IMR-90 (cell line): ENCODE data around the gene LDLRAD3. TPM values are rescaled to one million over a fixed set of nuclear protein-coding genes. Genes with fewer than 3 reads are reported as not detected.
"Not testable (repeated sequence)": the region's sequence is repeated elsewhere in the genome, so short reads cannot be mapped to it uniquely, and the experiment has no call there.

Experiments used
- ATAC-seq: fragments of 200-7000 bp; cut with Tn5 transposase; 2 replicates; pipeline ENCODE4 v1.9.1; 2020; ENCODE audit warnings: low read depth, mild to moderate bottlenecking, moderate library complexity
- BruUV-seq: library from RNA; stranded (reverse); fragments of 400-500 nt; replicated peaks from 2 replicates; lab custom pipeline; 2021; lab: Mats Ljungman, UMichigan
- CTCF ChIA-PET: fragments of 300-600 bp; formaldehyde crosslinking; extraction: SDS; loops from one replicate; lab custom pipeline; 2021; ENCODE audit warnings: antibody characterized with exemption; lab: Yijun Ruan, JAX
- POLR2A ChIA-PET: fragments of 300-600 bp; sonication (Branson Sonifier 250); formaldehyde crosslinking; loops from one replicate; lab custom pipeline; 2022; ENCODE audit warnings: antibody characterized with exemption; ENCODE audit not compliant: unreplicated experiment; lab: Charles Lee
- DNase-seq: peaks from one replicate; pipeline ENCODE4 v3.0.0; 2013
- H2AFZ ChIP-seq: replicated peaks from 2 replicates; pipeline ENCODE3; 2013; ENCODE audit warnings: low read length, mild to moderate bottlenecking; ENCODE audit not compliant: poor library complexity
- H2AK5ac ChIP-seq: 2 replicates; pipeline ENCODE4 v1.6.1; 2013; ENCODE audit warnings: low read depth, low read length, inconsistent platforms
- H2AK9ac ChIP-seq: replicated peaks from 2 replicates; pipeline ENCODE3; 2013; ENCODE audit warnings: mild to moderate bottlenecking, low read depth, low read length, moderate library complexity; ENCODE audit not compliant: poor library complexity
- H2BK120ac ChIP-seq: 2 replicates; pipeline ENCODE4 v1.6.1; 2013; ENCODE audit warnings: low read depth, low read length, inconsistent platforms
- H2BK15ac ChIP-seq: 3 replicates; pipeline ENCODE4 v1.6.1; 2013; ENCODE audit warnings: low read depth, low read length, inconsistent platforms
- H2BK20ac ChIP-seq: 2 replicates; pipeline ENCODE4 v1.6.1; 2013; ENCODE audit warnings: low read depth, mild to moderate bottlenecking, inconsistent platforms, low read length, moderate library complexity
- H2BK5ac ChIP-seq: 2 replicates; pipeline ENCODE4 v1.6.1; 2013; ENCODE audit warnings: mild to moderate bottlenecking, low read depth, low read length, inconsistent platforms; ENCODE audit not compliant: poor library complexity, severe bottlenecking
- H3K14ac ChIP-seq: replicated peaks from 2 replicates; pipeline ENCODE4 v1.6.1; 2013; ENCODE audit warnings: low read depth, low read length, inconsistent platforms
- H3K18ac ChIP-seq: 2 replicates; pipeline ENCODE4 v1.6.1; 2013; ENCODE audit warnings: low read depth, low read length, control low read depth
- H3K23ac ChIP-seq: 2 replicates; pipeline ENCODE4 v1.6.1; 2013; ENCODE audit warnings: low read depth, low read length, inconsistent platforms
- H3K27ac ChIP-seq: 2 replicates; pipeline ENCODE4 v1.5.1; 2013; ENCODE audit warnings: mild to moderate bottlenecking, control low read depth, low read length; ENCODE audit not compliant: insufficient read depth
- H3K27me3 ChIP-seq: 2 replicates; pipeline ENCODE4 v1.6.1; 2013; ENCODE audit warnings: low read length; ENCODE audit not compliant: control insufficient read depth, insufficient read depth
- H3K36me3 ChIP-seq: 2 replicates; pipeline ENCODE4 v1.6.1; 2013; ENCODE audit warnings: low read length, mixed read lengths; ENCODE audit not compliant: control insufficient read depth, insufficient read depth
- H3K4ac ChIP-seq: 2 replicates; pipeline ENCODE4 v1.6.1; 2013; ENCODE audit warnings: low read depth, low read length, inconsistent platforms
- H3K4me1 ChIP-seq: 2 replicates; pipeline ENCODE4 v1.6.1; 2013; ENCODE audit warnings: low read length, mixed read lengths; ENCODE audit not compliant: control insufficient read depth, insufficient read depth
- H3K4me2 ChIP-seq: 2 replicates; pipeline ENCODE4 v1.6.1; 2013; ENCODE audit warnings: low read depth, mild to moderate bottlenecking, control low read depth, low read length, moderate library complexity
- H3K4me3 ChIP-seq: 2 replicates; pipeline ENCODE4 v1.5.1; 2013; ENCODE audit warnings: low read depth, mild to moderate bottlenecking, control low read depth, low read length, moderate library complexity; ENCODE audit not compliant: insufficient read depth
- H3K56ac ChIP-seq: 2 replicates; pipeline ENCODE4 v1.6.1; 2013; ENCODE audit warnings: low read length, inconsistent platforms; ENCODE audit not compliant: insufficient read depth; ENCODE audit errors: extremely low read depth
- H3K79me1 ChIP-seq, 2 experiments: 2 replicates each; pipeline ENCODE4 v1.6.1; 2013; ENCODE audit warnings: low read length in 2 of 2, inconsistent platforms in 1 of 2, low read depth in 1 of 2
- H3K9ac ChIP-seq: 2 replicates; pipeline ENCODE4 v1.6.1; 2013; ENCODE audit warnings: low read depth, low read length, control low read depth
- H3K9me1 ChIP-seq: 2 replicates; pipeline ENCODE4 v1.6.1; 2013; ENCODE audit warnings: low read length, inconsistent platforms; ENCODE audit not compliant: insufficient read depth
- H3K9me3 ChIP-seq: 2 replicates; pipeline ENCODE4 v1.6.1; 2013; ENCODE audit warnings: low read length; ENCODE audit not compliant: control insufficient read depth, insufficient read depth
- H4K20me1 ChIP-seq: 2 replicates; pipeline ENCODE4 v1.6.1; 2013; ENCODE audit warnings: low read length, inconsistent platforms; ENCODE audit not compliant: insufficient read depth
- H4K5ac ChIP-seq: 2 replicates; pipeline ENCODE4 v1.6.1; 2013; ENCODE audit warnings: mild to moderate bottlenecking, low read depth, low read length, control low read depth
- H4K8ac ChIP-seq, 2 experiments: 2 replicates each; pipeline ENCODE4 v1.6.1; 2013; ENCODE audit warnings: low read depth in 2 of 2, low read length in 2 of 2, control low read depth in 1 of 2, inconsistent platforms in 1 of 2
- H4K91ac ChIP-seq: 2 replicates; pipeline ENCODE4 v1.6.1; 2013; ENCODE audit warnings: low read depth, low read length, inconsistent platforms; ENCODE audit not compliant: insufficient read depth
- CEBPB ChIP-seq: IDR thresholded peaks from 2 replicates; pipeline ENCODE4 v1.6.1; 2012; ENCODE audit warnings: low read depth, low read length, improper control_type of control experiment
- CTCF ChIP-seq: conservative IDR thresholded peaks from 2 replicates; pipeline ENCODE4 v1.5.1; 2012; ENCODE audit warnings: mild to moderate bottlenecking, low read depth, low read length, improper control_type of control experiment
- SMC3 ChIP-seq: fragments of 150-350 bp; IDR thresholded peaks from 2 replicates; pipeline ENCODE4 v1.6.1; 2016; ENCODE audit warnings: low read depth, mild to moderate bottlenecking, antibody characterized with exemption, low read length, moderate library complexity
- WGBS, 2 experiments: methylation state at CpG; one replicate each; pipeline versions ENCODE4 v1.1.5 to v1.1.7; 2013; ENCODE audit warnings: missing lambda C conversion rate in 2 of 2; ENCODE audit not compliant: insufficient read length in 1 of 2; ENCODE audit errors: extremely low coverage in 2 of 2; 5-methylcytosine and 5-hydroxymethylcytosine counted together
- dilution Hi-C: fragments of 300-500 bp; cut with HindIII; formaldehyde crosslinking; loops from one replicate; pipeline ENCODE4 v1.14.3; 2018; ENCODE audit warnings: low sequenced_read_pairs; ENCODE audit not compliant: unreplicated experiment
- in situ Hi-C: fragments of 300-500 bp; cut with MboI; formaldehyde crosslinking; loops from 3 replicates; pipeline ENCODE4 v1.14.3; 2019; ENCODE audit warnings: low sequenced_read_pairs, inconsistent platforms, mixed read lengths
- intact Hi-C: fragments of 100-400 bp; cut with micrococcal nuclease; formaldehyde crosslinking; loops from 2 replicates; pipeline ENCODE4 v1.10.0; 2022
- polyA plus RNA-seq, 3 experiments: library from polyadenylated mRNA; depleted of rRNA; stranded (reverse); fragments of >200 nt; gene quantifications; 2 replicates each; pipeline ENCODE4 v1.2.3, GENCODE V29; 2012; ENCODE audit warnings: low replicate concordance in 1 of 3
- total RNA-seq: library from RNA; depleted of rRNA; stranded (reverse); fragments of >200 nt; gene quantifications from 2 replicates; pipeline ENCODE4 v1.2.3, GENCODE V29; 2012

LDLRAD3 gene
- total and polyA plus RNA-seq, 2 of the 4 experiments (the other 2 are of a cell fraction) = 2.7 to 6.4 TPM

GRCh38 chr11:36012979-36013378, 69.1 kb downstream of the LDLRAD3 start:
- Histone ChIP-seq H3K4me2 (no peak overlapping the region), H3K4ac (no peak overlapping the region), H3K4me3 (no peak overlapping the region), H2BK5ac (no peak overlapping the region), H4K5ac (no peak overlapping the region), H2BK20ac (no peak overlapping the region), H2AFZ (no peak overlapping the region), H3K18ac (no peak overlapping the region), H3K4me1 (peaks cover 14% of the 10 kb centered on the region), H3K23ac (no peak overlapping the region), H3K9me3 (no peaks in the 10 kb centered on the region), H2AK9ac (no peak overlapping the region), H2BK120ac (no peak overlapping the region), H3K9me1 (peaks cover 4% of the 10 kb centered on the region), H3K14ac (no peak overlapping the region), H3K9ac (no peak overlapping the region), H4K91ac (no peak overlapping the region), H3K27ac (no peak overlapping the region), H2AK5ac (no peak overlapping the region), H4K8ac (no peak overlapping the region), H4K20me1 (no peaks in the 10 kb centered on the region; the same call in 1 of the 2 replicates), H3K36me3 (no peaks in the 10 kb centered on the region), H3K27me3 (no peaks in the 10 kb centered on the region), H3K56ac (no peak overlapping the region), H3K79me1 (peaks cover 18 to 27% of the 10 kb centered on the region in 2 experiments; a peak in 3 of 4 replicates), H2BK15ac (no peak overlapping the region)
- peak; percentile 73 for TF ChIP-seq CEBPB
- TF ChIP-seq CTCF = no peak
- TF ChIP-seq SMC3 = no peak
- DNase-seq = peak; percentile 49
- POLR2A ChIA-PET = no interaction called here
- no peak; the same call in 1 of the 2 replicates for ATAC-seq
- WGBS, 2 experiments = no CpG with 5 or more reads among the region's 2 CpGs
- dilution Hi-C loops (no loop called here), in situ Hi-C loops (no loop called here), intact Hi-C loops (no loop called here)
- no TSS peak for BruUV-seq
- CTCF ChIA-PET = no interaction called here

- H3K9me3 ChIP-seq, H3K27me3 ChIP-seq, H2AK9ac ChIP-seq, DNase-seq, ATAC-seq, H3K9ac ChIP-seq, H3K56ac ChIP-seq, H3K14ac ChIP-seq, H3K36me3 ChIP-seq, H2AFZ ChIP-seq, H3K4me2 ChIP-seq, H3K27ac ChIP-seq, in situ Hi-C loops, H2BK5ac ChIP-seq, H3K23ac ChIP-seq, CTCF ChIA-PET, H3K18ac ChIP-seq, H4K91ac ChIP-seq, H2AK5ac ChIP-seq, intact Hi-C loops, BruUV-seq, H4K8ac ChIP-seq, H3K4ac ChIP-seq, POLR2A ChIA-PET, H2BK120ac ChIP-seq, H2BK20ac ChIP-seq, H3K4me3 ChIP-seq, H2BK15ac ChIP-seq, H4K5ac ChIP-seq, H3K9me1 ChIP-seq, dilution Hi-C loops, H4K20me1 ChIP-seq: not testable (repeated sequence)
- Histone ChIP-seq H3K79me1 (peaks cover 18 to 23% of the 10 kb centered on the region in 2 experiments; a peak in 3 of 4 replicates), H3K4me1 (peaks cover 14% of the 10 kb centered on the region)
- no CpG with 5 or more reads among the region's 1 CpG for WGBS, 2 experiments
These were observed 69.6 kb downstream of the LDLRAD3 start for GRCh38 chr11:36013446-36013845.
